HFFc6 (cell line): ENCODE measurements around the gene PTPRK. TPM values are rescaled to one million over a fixed set of nuclear protein-coding genes. Genes with fewer than 3 reads are reported as not detected.

ENCODE experiments used
- DNase-seq: peaks from one replicate; pipeline ENCODE4 v3.0.0-alpha.2; 2018
- H3K27ac Mint-ChIP-seq: 2 replicates; pipeline ENCODE4 v1.8.0; 2020; ENCODE audit warnings: mild to moderate bottlenecking, mixed read lengths
- H3K27me3 Mint-ChIP-seq: 2 replicates; pipeline ENCODE4 v1.8.0; 2021; ENCODE audit warnings: mild to moderate bottlenecking, moderate library complexity, mixed read lengths; ENCODE audit not compliant: insufficient read depth
- H3K36me3 Mint-ChIP-seq: 2 replicates; pipeline ENCODE4 v1.8.0; 2021; ENCODE audit warnings: low read depth, mixed read lengths
- H3K4me1 Mint-ChIP-seq: 2 replicates; pipeline ENCODE4 v1.8.0; 2020; ENCODE audit warnings: low read depth, mixed read lengths
- H3K4me3 Mint-ChIP-seq: 2 replicates; pipeline ENCODE4 v1.8.0; 2020; ENCODE audit warnings: mild to moderate bottlenecking, moderate library complexity, mixed read lengths
- H3K9me3 Mint-ChIP-seq: 2 replicates; pipeline ENCODE4 v1.8.0; 2020; ENCODE audit warnings: mild to moderate bottlenecking, mixed read lengths
- total RNA-seq, 6 experiments: library from RNA; stranded (reverse); fragmentation: NEBNext Ultra II Directional; extraction: Animal tissue kit (Norgen Biotek cat#: 25700); gene quantifications; 2 replicates in 1 of 6; 3 replicates in 5 of 6; pipeline ENCODE4 v1.2.3, GENCODE V29; 2021
- TF ChIP-seq, protein P1 (sequence below): fragments of 200-600 bp; sonication (generic); IDR thresholded peaks from 2 replicates; pipeline ENCODE4 v1.5.0; 2021; ENCODE audit warnings: antibody characterized with exemption, mild to moderate bottlenecking

Gene PTPRK
- total RNA-seq, 6 experiments from 2014 or later, result 92.8 to 104 (median 97.3) TPM

- Mint-ChIP-seq H3K4me3 (no peak overlapping the region), H3K27me3 (no peaks in the 10 kb centered on the region; the same call in 1 of the 2 replicates), H3K4me1 (peaks cover 30% of the 10 kb centered on the region), H3K36me3 (no peaks in the 10 kb centered on the region), H3K9me3 (no peaks in the 10 kb centered on the region), H3K27ac (no peak overlapping the region)
- no peak for DNase-seq
- TF ChIP-seq, protein P1, sequence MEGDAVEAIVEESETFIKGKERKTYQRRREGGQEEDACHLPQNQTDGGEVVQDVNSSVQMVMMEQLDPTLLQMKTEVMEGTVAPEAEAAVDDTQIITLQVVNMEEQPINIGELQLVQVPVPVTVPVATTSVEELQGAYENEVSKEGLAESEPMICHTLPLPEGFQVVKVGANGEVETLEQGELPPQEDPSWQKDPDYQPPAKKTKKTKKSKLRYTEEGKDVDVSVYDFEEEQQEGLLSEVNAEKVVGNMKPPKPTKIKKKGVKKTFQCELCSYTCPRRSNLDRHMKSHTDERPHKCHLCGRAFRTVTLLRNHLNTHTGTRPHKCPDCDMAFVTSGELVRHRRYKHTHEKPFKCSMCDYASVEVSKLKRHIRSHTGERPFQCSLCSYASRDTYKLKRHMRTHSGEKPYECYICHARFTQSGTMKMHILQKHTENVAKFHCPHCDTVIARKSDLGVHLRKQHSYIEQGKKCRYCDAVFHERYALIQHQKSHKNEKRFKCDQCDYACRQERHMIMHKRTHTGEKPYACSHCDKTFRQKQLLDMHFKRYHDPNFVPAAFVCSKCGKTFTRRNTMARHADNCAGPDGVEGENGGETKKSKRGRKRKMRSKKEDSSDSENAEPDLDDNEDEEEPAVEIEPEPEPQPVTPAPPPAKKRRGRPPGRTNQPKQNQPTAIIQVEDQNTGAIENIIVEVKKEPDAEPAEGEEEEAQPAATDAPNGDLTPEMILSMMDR, result no peak
These were observed 5.0 kb upstream of the PTPRK start for GRCh38 chr6:128525406-128525805.

DNA sequence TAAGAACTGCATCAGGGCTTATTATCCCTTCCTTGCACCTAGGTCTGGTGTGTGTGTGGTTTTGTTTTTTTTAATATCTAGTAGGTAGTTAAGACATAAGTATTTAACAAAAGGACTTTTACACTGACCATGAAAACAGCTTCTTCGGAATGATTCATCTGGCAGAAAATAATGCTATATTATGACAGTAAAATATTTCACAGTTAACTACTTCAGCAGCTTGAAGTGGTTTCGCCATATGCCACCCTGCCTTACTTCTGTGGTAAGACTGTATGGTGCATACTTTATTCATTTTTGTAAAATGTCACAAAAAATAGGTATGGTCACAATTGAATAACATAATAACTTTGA lies 858 bp upstream of the PTPRK start:
- TF ChIP-seq, protein P1, result no peak
- DNase-seq, result peak; percentile 50
- H3K27me3 Mint-ChIP-seq, result no peaks in the 10 kb centered on the region
- peak overlapping the region; percentile 100 for H3K4me3 Mint-ChIP-seq
- H3K4me1 Mint-ChIP-seq, result peaks cover 48% of the 10 kb centered on the region
- H3K36me3 Mint-ChIP-seq, result peaks cover 5% of the 10 kb centered on the region; the same call in 1 of the 2 replicates
- H3K27ac Mint-ChIP-seq, result peak overlapping the region; percentile 95
- no peaks in the 10 kb centered on the region for H3K9me3 Mint-ChIP-seq

GRCh38 chr6:128519931-128520435 lies 416 bp downstream of the PTPRK start:
- no peaks in the 10 kb centered on the region for H3K27me3 Mint-ChIP-seq
- peaks cover 5% of the 10 kb centered on the region; the same call in 1 of the 2 replicates for H3K36me3 Mint-ChIP-seq
- H3K4me1 Mint-ChIP-seq, result peaks cover 49% of the 10 kb centered on the region
- no peaks in the 10 kb centered on the region for H3K9me3 Mint-ChIP-seq
- no peak for DNase-seq
- peak overlapping the region; percentile 95 for H3K27ac Mint-ChIP-seq
- TF ChIP-seq, protein P1, result no peak
- peak overlapping the region; percentile 100 for H3K4me3 Mint-ChIP-seq

DNA sequence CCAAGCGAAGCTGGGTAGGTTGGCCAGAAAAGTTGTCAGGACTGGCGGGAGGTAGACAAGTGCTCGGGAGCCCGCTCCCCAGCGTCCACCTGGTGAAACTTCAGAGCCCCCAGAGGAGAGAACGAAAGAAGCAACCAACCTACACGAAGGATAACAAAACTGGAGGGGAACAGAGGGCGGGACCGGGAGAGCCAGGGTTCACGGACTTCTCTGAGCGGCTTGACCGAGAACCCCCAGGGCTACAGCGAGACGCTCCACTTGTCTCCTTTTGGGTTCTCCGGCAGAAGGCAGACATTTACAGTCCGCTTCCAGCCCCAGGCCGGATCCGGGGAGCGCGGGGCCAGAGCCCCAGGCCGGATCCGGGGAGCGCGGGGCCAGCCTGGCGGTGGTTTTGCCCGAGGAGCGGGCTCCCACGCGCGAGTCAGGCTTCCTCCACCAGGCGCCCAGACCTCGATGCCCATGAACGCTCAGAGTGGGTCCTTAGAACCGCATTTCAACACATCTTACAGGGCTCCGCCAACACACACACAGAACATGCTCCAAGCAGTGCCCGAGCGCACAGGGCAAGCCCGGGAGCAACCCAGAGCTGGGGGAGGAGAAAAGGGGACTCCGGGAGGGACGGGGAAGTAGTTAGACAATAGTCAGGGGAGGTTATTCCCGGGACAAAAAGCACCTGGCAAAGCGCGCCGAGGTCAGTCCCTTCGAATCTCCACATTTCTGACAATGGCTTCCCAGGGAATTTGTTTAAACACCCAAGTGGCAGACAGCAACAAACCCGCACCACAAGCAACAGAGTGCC lies 1.1 kb downstream of the PTPRK start:
- no peaks in the 10 kb centered on the region for H3K9me3 Mint-ChIP-seq
- H3K36me3 Mint-ChIP-seq, result peaks cover 5% of the 10 kb centered on the region; the same call in 1 of the 2 replicates
- peak overlapping the region; percentile 95 for H3K27ac Mint-ChIP-seq
- peak overlapping the region; percentile 100 for H3K4me3 Mint-ChIP-seq
- peaks cover 56% of the 10 kb centered on the region for H3K4me1 Mint-ChIP-seq
- TF ChIP-seq, protein P1, result peak; percentile 8; the same call in 1 of the 2 replicates
- no peaks in the 10 kb centered on the region for H3K27me3 Mint-ChIP-seq
- DNase-seq, result peak; percentile 36

- no peaks in the 10 kb centered on the region for H3K27me3 Mint-ChIP-seq
- DNase-seq, result no peak
- no peaks in the 10 kb centered on the region for H3K9me3 Mint-ChIP-seq
- H3K4me3 Mint-ChIP-seq, result peak overlapping the region; percentile 100
- peaks cover 63% of the 10 kb centered on the region for H3K4me1 Mint-ChIP-seq
- TF ChIP-seq, protein P1, result no peak
- H3K27ac Mint-ChIP-seq, result peak overlapping the region; percentile 95
- H3K36me3 Mint-ChIP-seq, result peaks cover 5% of the 10 kb centered on the region; the same call in 1 of the 2 replicates
These were observed 1.8 kb downstream of the PTPRK start for GRCh38 chr6:128518434-128519131.
